Measurements from ENCODE around the gene SPAG9.
"Not testable (repeated sequence)": the region's sequence is repeated elsewhere in the genome, so short reads cannot be mapped to it uniquely, and the experiment has no call there.

The SPAG9 gene

GRCh38 chr17:51087072-51087757 lies 33.5 kb downstream of the SPAG9 start:
- DNase-seq: no peak

- DNase-seq: no peak
Measured at GRCh38 chr17:51085150-51085805, 35.4 kb downstream of the SPAG9 start.

GRCh38 chr17:51083981-51084380 lies 36.7 kb downstream of the SPAG9 start:
- no peak for DNase-seq

- not testable (repeated sequence) for DNase-seq
Measured at GRCh38 chr17:51083364-51083763, 37.3 kb downstream of the SPAG9 start.

- DNase-seq: no peak
Measured at GRCh38 chr17:51079049-51079448, 41.6 kb downstream of the SPAG9 start.

- no peak for DNase-seq
Measured at GRCh38 chr17:51078009-51078592, 42.6 kb downstream of the SPAG9 start.

- no peak for DNase-seq
Measured at GRCh38 chr17:51076821-51077220, 43.8 kb downstream of the SPAG9 start.

- DNase-seq: no peak
Measured at GRCh38 chr17:51071556-51071955, 49.1 kb downstream of the SPAG9 start.

- DNase-seq: no peak
Measured at GRCh38 chr17:51065466-51065865, 55.2 kb downstream of the SPAG9 start.

GRCh38 chr17:51064061-51064735 lies 56.5 kb downstream of the SPAG9 start:
- no peak for DNase-seq

GRCh38 chr17:51060396-51060795 lies 60.3 kb downstream of the SPAG9 start:
- no peak for DNase-seq

- DNase-seq: no peak
Measured at GRCh38 chr17:51059781-51060180, 60.9 kb downstream of the SPAG9 start.

- no peak for DNase-seq
Measured at GRCh38 chr17:51057534-51057933, 63.1 kb downstream of the SPAG9 start.

GRCh38 chr17:51056813-51057510 lies 63.7 kb downstream of the SPAG9 start:
- peak; percentile 31 for DNase-seq

- no peak for DNase-seq
Measured at GRCh38 chr17:51054748-51055147, 65.9 kb downstream of the SPAG9 start.

- DNase-seq: no peak
Measured at GRCh38 chr17:51052235-51052634, 68.4 kb downstream of the SPAG9 start.

GRCh38 chr17:51050291-51051033 lies 70.2 kb downstream of the SPAG9 start:
- DNase-seq: no peak

GRCh38 chr17:51046514-51047384 lies 73.9 kb downstream of the SPAG9 start:
- DNase-seq: no peak

- DNase-seq: no peak
Measured at GRCh38 chr17:51046046-51046445, 74.6 kb downstream of the SPAG9 start.

GRCh38 chr17:51045621-51046020 lies 75.0 kb downstream of the SPAG9 start:
- DNase-seq: no peak

- DNase-seq: no peak
Measured at GRCh38 chr17:51044976-51045375, 75.7 kb downstream of the SPAG9 start.
